Heart left ventricle (tissue), 16 donors: ENCODE measurements around the gene SLC16A7. TPM values are rescaled to one million over a fixed set of nuclear protein-coding genes. Genes with fewer than 3 reads are reported as not detected.

Experiments
- ATAC-seq, 4 donors: fragments of 200-7000 bp; cut with Tn5 transposase; one replicate each; pipeline ENCODE4 v1.9.1; 2020 to 2022; ENCODE audit warnings: moderate library complexity in 4 of 4, mild to moderate bottlenecking in 3 of 4, moderate number of reproducible peaks in 1 of 4
- DNase-seq, 5 donors: peaks; one replicate each; pipeline ENCODE4 v3.0.0-alpha.2; 2020
- H3K27ac ChIP-seq, 12 donors: fragments of 200-600 bp; sonication (generic) in 4 of 12; one replicate each; pipeline versions ENCODE4 v1.5.0 to v1.8.0; 2016 to 2022; ENCODE audit warnings: mild to moderate bottlenecking in 2 of 12
- H3K27me3 ChIP-seq, 9 donors: fragments of 200-600 bp; sonication (generic) in 2 of 9; one replicate each; pipeline versions ENCODE4 v1.5.1 to v1.8.0; 2016 to 2022; ENCODE audit warnings: mild to moderate bottlenecking in 3 of 9
- H3K36me3 ChIP-seq, 9 donors: fragments of 200-600 bp; sonication (generic) in 2 of 9; one replicate each; pipeline versions ENCODE4 v1.5.0 to v1.8.0; 2018 to 2022; ENCODE audit warnings: mild to moderate bottlenecking in 2 of 9
- H3K4me1 ChIP-seq, 12 donors: fragments of 200-600 bp; sonication (generic) in 4 of 12; one replicate each; pipeline versions ENCODE4 v1.5.0 to v1.8.0; 2016 to 2022; ENCODE audit warnings: mild to moderate bottlenecking in 3 of 12
- H3K4me3 ChIP-seq, 12 donors: fragments of 200-600 bp; sonication (generic) in 4 of 12; one replicate each; pipeline versions ENCODE4 v1.5.0 to v1.8.0; 2017 to 2022; ENCODE audit warnings: mild to moderate bottlenecking in 9 of 12, moderate library complexity in 4 of 12
- H3K9me3 ChIP-seq, 12 donors: fragments of 200-600 bp; sonication (generic) in 4 of 12; one replicate each; pipeline versions ENCODE4 v1.5.0 to v1.8.0; 2016 to 2022; ENCODE audit warnings: mild to moderate bottlenecking in 1 of 12
- POLR2A ChIP-seq, 2 donors: fragments of 450-650 bp; IDR thresholded peaks; one replicate each; pipeline ENCODE4 v1.6.1; 2017; ENCODE audit warnings: antibody characterized with exemption in 2 of 2, mild to moderate bottlenecking in 2 of 2, moderate library complexity in 2 of 2
- WGBS, 4 donors: extraction: QIAGEN DNeasy Blood & Tissue Kit in 2 of 4; methylation state at CpG; one replicate each; pipeline versions ENCODE4 v1.1.5 to v1.1.7; 2013 to 2018; 5-methylcytosine and 5-hydroxymethylcytosine counted together
- intact Hi-C, 10 donors: fragments of 100-400 bp; cut with DNase I; formaldehyde crosslinking; loops; one replicate each; pipeline versions ENCODE4 v1.11.1 to v1.14.2; 2022
- polyA plus RNA-seq, 2 donors: library from polyadenylated mRNA; stranded (reverse); fragments of 200-250 nt; gene quantifications; one replicate each; pipeline ENCODE4 v1.2.3, GENCODE V29; 2013
- total RNA-seq, 9 donors: library from RNA; depleted of rRNA in 2 of 9; stranded (reverse); fragments of >200 nt in 2 of 9; fragmentation: NEBNext Ultra II Directional in 3 of 9; extraction: Animal tissue kit (Norgen Biotek cat#: 25700) in 3 of 9; gene quantifications; one replicate each; pipeline versions ENCODE4 v1.1.0 to v1.2.4, GENCODE V29; 2016 to 2023
- TF ChIP-seq, protein P1 (sequence below), 12 donors: fragments of 200-600 bp; sonication (generic) in 4 of 12; IDR thresholded peaks; one replicate each; pipeline versions ENCODE4 v1.5.0 to v1.8.0; 2018 to 2022; ENCODE audit warnings: antibody characterized with exemption in 12 of 12, mild to moderate bottlenecking in 5 of 12
- donor health status: ischemic (EF 13 %, LVEDD 7.1; RV severe dilation, severe dysfunction).
- donor health status: healthy with polysubstance abuse.
- donor health status: DM: no; HTN: yes; CAD: no.
- donor health status: DM: no; HTN: no; CAD: no.
- donor health status: ischemic (EF 25% LVEDD 6.9; RV normal size, moderate dysfunction).
- donor health status: ischemic (EF 25% LVEDD 5.7; RV mildly dilated, moderate dysfunction).
- donor health status: healthy.
- donor health status: DM: yes; HTN: yes; CAD: no.
- donor health status: ischemic (EF 35%, LVEDD 5.7; RV mildly dilated, moderate dysfunction).
- donor health status: nonischemic (EF 11% LVEDD 7.7; RV severe dilation, severe dysfunction).
- donor health status: DM: yes; HTN: yes; CAD: no.
- donor health status: PGD.
- donor health status: ischemic (EF 29% LVEDD 5.4; RV normal size, mild dysfunction).
- donor health status: nonischemic (EF 23%, LVEDD 6.1; RV moderate dilation, normal function).

The SLC16A7 gene
- total and polyA plus RNA-seq, 11 donors: 18.4 to 227 (median 121) TPM

DNA sequence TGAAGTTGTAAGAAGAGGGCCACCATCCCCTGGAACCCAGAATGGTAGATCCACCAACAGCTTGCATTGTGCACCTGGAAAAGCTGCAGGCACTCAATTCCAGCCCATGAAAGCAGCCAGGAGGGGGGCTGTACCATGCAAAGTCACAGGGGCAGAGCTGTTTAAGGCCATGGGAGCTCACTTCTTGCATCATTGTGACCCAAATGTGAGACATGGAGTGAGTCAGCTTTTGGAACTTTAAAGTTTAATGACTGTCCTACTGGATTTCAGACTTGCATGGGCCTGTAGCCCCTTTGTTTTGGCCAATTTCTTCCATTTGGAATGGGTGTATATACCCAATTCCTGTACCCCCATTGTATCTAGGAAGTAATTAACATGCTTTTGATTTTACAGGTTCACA lies 50.8 kb downstream of the SLC16A7 start:
- ATAC-seq: no peak
- peaks cover 0 to 20% (median 3%) of the 10 kb centered on the region in 12 donors for H3K4me1 ChIP-seq
- TF ChIP-seq POLR2A (IDR thresholded peaks at IDR 0.05): no peak
- TF ChIP-seq, protein P1, sequence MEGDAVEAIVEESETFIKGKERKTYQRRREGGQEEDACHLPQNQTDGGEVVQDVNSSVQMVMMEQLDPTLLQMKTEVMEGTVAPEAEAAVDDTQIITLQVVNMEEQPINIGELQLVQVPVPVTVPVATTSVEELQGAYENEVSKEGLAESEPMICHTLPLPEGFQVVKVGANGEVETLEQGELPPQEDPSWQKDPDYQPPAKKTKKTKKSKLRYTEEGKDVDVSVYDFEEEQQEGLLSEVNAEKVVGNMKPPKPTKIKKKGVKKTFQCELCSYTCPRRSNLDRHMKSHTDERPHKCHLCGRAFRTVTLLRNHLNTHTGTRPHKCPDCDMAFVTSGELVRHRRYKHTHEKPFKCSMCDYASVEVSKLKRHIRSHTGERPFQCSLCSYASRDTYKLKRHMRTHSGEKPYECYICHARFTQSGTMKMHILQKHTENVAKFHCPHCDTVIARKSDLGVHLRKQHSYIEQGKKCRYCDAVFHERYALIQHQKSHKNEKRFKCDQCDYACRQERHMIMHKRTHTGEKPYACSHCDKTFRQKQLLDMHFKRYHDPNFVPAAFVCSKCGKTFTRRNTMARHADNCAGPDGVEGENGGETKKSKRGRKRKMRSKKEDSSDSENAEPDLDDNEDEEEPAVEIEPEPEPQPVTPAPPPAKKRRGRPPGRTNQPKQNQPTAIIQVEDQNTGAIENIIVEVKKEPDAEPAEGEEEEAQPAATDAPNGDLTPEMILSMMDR (IDR thresholded peaks at IDR 0.05): no peak
- no peak overlapping the region for H3K4me3 ChIP-seq
- no peak overlapping the region for H3K27ac ChIP-seq
- no peaks in the 10 kb centered on the region for H3K36me3 ChIP-seq
- H3K9me3 ChIP-seq: peaks cover 0 to 3% (median 0%) of the 10 kb centered on the region in 12 donors
- intact Hi-C loops: no loop called here
- no peak for DNase-seq
- H3K27me3 ChIP-seq: no peaks in the 10 kb centered on the region

DNA sequence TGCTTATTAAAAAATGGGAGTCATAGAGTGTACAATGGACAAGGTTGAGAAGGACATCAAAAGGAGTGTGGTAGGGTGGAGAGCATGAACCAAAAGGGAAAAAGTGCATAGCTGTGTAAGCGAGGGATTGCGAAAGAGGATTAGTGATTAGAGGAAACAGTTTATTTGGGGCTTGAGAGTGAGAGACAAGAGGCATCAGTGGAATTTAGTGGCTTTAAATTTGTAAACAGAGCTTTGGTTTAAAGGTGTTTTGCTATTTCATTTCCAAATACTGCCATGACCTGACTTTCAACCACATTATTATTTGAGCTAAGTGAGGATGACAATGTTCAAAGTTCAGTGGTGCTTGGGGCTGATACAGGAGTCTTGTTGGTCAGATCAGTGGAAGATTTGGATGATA lies 53.4 kb downstream of the SLC16A7 start:
- no peak for ATAC-seq
- TF ChIP-seq, protein P1 (IDR thresholded peaks at IDR 0.05): no peak
- TF ChIP-seq POLR2A (IDR thresholded peaks at IDR 0.05): no peak

DNA sequence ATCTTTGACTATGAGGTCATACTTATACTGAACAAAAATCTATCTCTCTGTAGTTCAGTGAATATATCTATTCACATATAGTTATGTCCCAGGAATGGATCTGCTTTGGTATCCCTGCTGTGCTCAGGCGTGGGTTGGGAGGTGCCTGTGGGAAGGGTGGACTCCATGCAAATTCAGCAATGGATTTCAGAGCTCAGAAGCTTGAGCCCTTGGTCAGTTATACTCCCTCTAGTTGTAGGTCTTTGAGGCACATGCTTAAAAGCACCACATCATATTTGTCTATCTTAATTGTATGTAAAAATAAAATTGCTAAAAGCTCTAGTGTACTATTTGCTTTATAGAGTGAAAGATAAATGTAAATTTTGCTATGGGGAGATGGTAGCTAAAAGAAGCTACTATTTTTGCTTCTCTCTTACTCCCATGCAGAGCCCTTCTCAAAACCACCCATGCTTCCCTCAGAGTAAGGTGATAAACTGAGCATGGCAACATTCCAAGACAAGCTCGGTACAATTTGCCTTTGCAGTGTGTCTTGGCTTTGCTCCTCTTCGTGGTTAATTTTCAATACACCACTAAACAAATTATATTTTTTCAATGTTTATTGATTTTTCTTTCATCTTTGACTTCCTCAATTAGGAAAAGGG lies 54.9 kb downstream of the SLC16A7 start:
- 27 to 41% (median 34%) methylated on average over 3 of the region's 3 CpGs for WGBS, 4 donors

More for the DNA sequence above, 53.4 kb downstream of the SLC16A7 start:
- H3K27me3 ChIP-seq: no peaks in the 10 kb centered on the region
- H3K36me3 ChIP-seq: no peaks in the 10 kb centered on the region
- WGBS, 4 donors: 86 to 91% (median 86%) methylated on average over 2 of the region's 2 CpGs
- H3K4me3 ChIP-seq: no peak overlapping the region
- no peak for DNase-seq
- intact Hi-C loops: no loop called here
- H3K27ac ChIP-seq: no peak overlapping the region
- peaks cover 0 to 3% (median 0%) of the 10 kb centered on the region in 12 donors for H3K9me3 ChIP-seq
- H3K4me1 ChIP-seq: peaks cover 0 to 22% (median 3%) of the 10 kb centered on the region in 12 donors

More for the DNA sequence above, 54.9 kb downstream of the SLC16A7 start:
- DNase-seq (no peak), ATAC-seq (peak; percentile 64 to 71 (median 68))
- no peak for TF ChIP-seq POLR2A (IDR thresholded peaks at IDR 0.05)
- TF ChIP-seq, protein P1 (IDR thresholded peaks at IDR 0.05): peak in 3 of 12 donors; percentile 7 to 33 (median 26)
- Histone ChIP-seq H3K4me3 (no peak overlapping the region), H3K9me3 (no peaks in the 10 kb centered on the region), H3K27me3 (no peaks in the 10 kb centered on the region), H3K4me1 (peaks cover 0 to 22% (median 3%) of the 10 kb centered on the region in 12 donors), H3K27ac (peak overlapping the region in 11 of 12 donors; percentile 3 to 68 (median 55)), H3K36me3 (no peaks in the 10 kb centered on the region)
- intact Hi-C loops: loop anchor here in 1 of 10 donors (5.0 kb wide), 1 partner anchor 33 kb away; no protein-coding TSS in a partner anchor
